Loucy (cell line): ENCODE measurements around the gene ST3GAL2.
A peak's percentile ranks its signal among the peaks of the same experiment; 100 is the strongest.
"Not testable (repeated sequence)": the region's sequence is repeated elsewhere in the genome, so short reads cannot be mapped to it uniquely, and the experiment has no call there.

ENCODE experiments used
- H2AFZ ChIP-seq: fragments of 200-600 bp; sonication (generic); 2 replicates; pipeline ENCODE4 v1.6.0; 2016; ENCODE audit warnings: antibody characterized with exemption, mild to moderate bottlenecking, low read length, moderate library complexity
- H3F3A ChIP-seq: fragments of 200-600 bp; 2 replicates; pipeline ENCODE4 v1.6.0; 2016; ENCODE audit warnings: antibody characterized with exemption, low read depth, mild to moderate bottlenecking
- H3K27me3 ChIP-seq: fragments of 200-600 bp; sonication (generic); 2 replicates; pipeline ENCODE4 v1.6.1; 2014; ENCODE audit warnings: low read length, mild to moderate bottlenecking; ENCODE audit not compliant: insufficient read depth, poor library complexity, severe bottlenecking
- H3K36me3 ChIP-seq: fragments of 200-600 bp; sonication (generic); 2 replicates; pipeline ENCODE4 v1.6.1; 2016; ENCODE audit warnings: low read length; ENCODE audit not compliant: insufficient read depth
- H3K4me1 ChIP-seq: fragments of 200-600 bp; sonication (generic); 2 replicates; pipeline ENCODE4 v1.5.1; 2014; ENCODE audit warnings: low read length, mild to moderate bottlenecking; ENCODE audit not compliant: insufficient read depth, poor library complexity, severe bottlenecking
- H3K4me2 ChIP-seq: fragments of 200-600 bp; sonication (generic); 2 replicates; pipeline ENCODE4 v1.6.0; 2014; ENCODE audit warnings: antibody characterized with exemption, low read length, low read depth, mild to moderate bottlenecking; ENCODE audit not compliant: poor library complexity, severe bottlenecking
- H3K4me3 ChIP-seq: fragments of 200-600 bp; sonication (generic); 2 replicates; pipeline ENCODE4 v1.5.1; 2014; ENCODE audit warnings: low read length, mild to moderate bottlenecking, mixed read lengths; ENCODE audit not compliant: poor library complexity, severe bottlenecking
- H3K79me2 ChIP-seq: fragments of 200-600 bp; sonication (generic); 2 replicates; pipeline ENCODE4 v1.6.1; 2014; ENCODE audit warnings: low read length; ENCODE audit not compliant: insufficient read depth
- H3K9ac ChIP-seq: fragments of 200-600 bp; sonication (generic); 2 replicates; pipeline ENCODE4 v1.6.0; 2014; ENCODE audit warnings: mild to moderate bottlenecking, low read depth, low read length, moderate library complexity; ENCODE audit not compliant: poor library complexity, severe bottlenecking
- H3K9me2 ChIP-seq: fragments of 200-600 bp; sonication (generic); replicated peaks from 2 replicates; pipeline ENCODE4 v1.6.1; 2016; ENCODE audit warnings: low read depth, low read length, mixed read lengths
- H3K9me3 ChIP-seq: fragments of 200-600 bp; sonication (generic); 2 replicates; pipeline ENCODE4 v1.6.1; 2014; ENCODE audit warnings: mild to moderate bottlenecking, antibody characterized with exemption, low read length, low read depth; ENCODE audit not compliant: insufficient read depth
- H4K20me1 ChIP-seq: fragments of 200-600 bp; sonication (generic); 2 replicates; pipeline ENCODE4 v1.6.0; 2014; ENCODE audit warnings: antibody characterized with exemption, low read length, mild to moderate bottlenecking; ENCODE audit not compliant: insufficient read depth, poor library complexity, severe bottlenecking
- EZH2phosphoT487 ChIP-seq: fragments of 200-600 bp; IDR thresholded peaks from 2 replicates; pipeline ENCODE4 v1.6.1; 2018; ENCODE audit warnings: antibody characterized with exemption, mild to moderate bottlenecking, moderate library complexity, borderline replicate concordance
- TF ChIP-seq, protein P1 (sequence below): fragments of 200-600 bp; sonication (generic); conservative IDR thresholded peaks from 2 replicates; pipeline ENCODE4 v1.5.1; 2014; ENCODE audit warnings: mild to moderate bottlenecking, antibody characterized with exemption, low read length

The ST3GAL2 gene

DNA sequence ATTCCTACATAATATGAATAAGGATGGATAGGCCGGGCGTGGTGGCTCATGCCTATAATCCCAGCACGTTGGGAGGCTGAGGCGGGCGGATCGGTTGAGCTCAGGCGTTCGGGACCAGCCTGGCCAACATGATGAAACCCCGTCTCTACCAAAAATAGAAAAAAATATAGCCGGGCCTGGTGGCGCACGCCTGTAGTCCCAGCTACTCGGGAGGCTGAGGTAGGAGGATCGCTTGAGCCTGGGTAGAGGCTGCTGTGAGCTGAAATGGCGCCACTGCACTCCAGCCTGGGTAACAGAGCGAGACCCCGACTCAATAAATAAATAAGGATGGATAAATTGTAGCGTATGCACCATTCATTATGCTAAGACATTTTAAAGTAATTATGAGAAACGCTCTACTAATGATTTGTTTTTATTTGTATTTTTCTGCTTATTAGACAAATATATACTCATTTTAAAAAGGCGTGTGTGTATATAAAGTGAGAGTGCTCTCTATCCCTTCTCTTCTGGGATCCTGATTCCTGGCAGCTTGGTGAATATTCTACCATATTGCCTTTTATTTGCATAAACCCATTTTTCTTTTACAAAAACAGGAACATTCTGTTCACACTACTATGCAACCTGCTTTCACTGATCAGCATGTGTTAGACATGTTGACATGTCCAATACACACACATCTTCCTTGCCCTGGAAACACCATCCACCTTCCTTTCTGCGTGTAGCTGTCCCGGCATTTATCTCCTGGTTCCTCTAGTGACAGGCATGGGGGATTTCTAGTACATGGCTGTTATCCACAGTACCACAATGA lies 65.8 kb downstream of the ST3GAL2 start:
- Histone ChIP-seq H3K9me2 (no peaks in the 10 kb centered on the region), H3F3A (no peaks in the 10 kb centered on the region), H2AFZ (no peak overlapping the region), H3K9me3 (no peaks in the 10 kb centered on the region), H3K4me2 (no peak overlapping the region), H4K20me1 (no peaks in the 10 kb centered on the region), H3K9ac (no peak overlapping the region), H3K79me2 (no peaks in the 10 kb centered on the region), H3K4me1 (no peaks in the 10 kb centered on the region), H3K27me3 (no peaks in the 10 kb centered on the region), H3K4me3 (no peak overlapping the region), H3K36me3 (peaks cover 38% of the 10 kb centered on the region; the same call in 1 of the 2 replicates)
- TF ChIP-seq EZH2phosphoT487, result no peak
- TF ChIP-seq, protein P1, sequence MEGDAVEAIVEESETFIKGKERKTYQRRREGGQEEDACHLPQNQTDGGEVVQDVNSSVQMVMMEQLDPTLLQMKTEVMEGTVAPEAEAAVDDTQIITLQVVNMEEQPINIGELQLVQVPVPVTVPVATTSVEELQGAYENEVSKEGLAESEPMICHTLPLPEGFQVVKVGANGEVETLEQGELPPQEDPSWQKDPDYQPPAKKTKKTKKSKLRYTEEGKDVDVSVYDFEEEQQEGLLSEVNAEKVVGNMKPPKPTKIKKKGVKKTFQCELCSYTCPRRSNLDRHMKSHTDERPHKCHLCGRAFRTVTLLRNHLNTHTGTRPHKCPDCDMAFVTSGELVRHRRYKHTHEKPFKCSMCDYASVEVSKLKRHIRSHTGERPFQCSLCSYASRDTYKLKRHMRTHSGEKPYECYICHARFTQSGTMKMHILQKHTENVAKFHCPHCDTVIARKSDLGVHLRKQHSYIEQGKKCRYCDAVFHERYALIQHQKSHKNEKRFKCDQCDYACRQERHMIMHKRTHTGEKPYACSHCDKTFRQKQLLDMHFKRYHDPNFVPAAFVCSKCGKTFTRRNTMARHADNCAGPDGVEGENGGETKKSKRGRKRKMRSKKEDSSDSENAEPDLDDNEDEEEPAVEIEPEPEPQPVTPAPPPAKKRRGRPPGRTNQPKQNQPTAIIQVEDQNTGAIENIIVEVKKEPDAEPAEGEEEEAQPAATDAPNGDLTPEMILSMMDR, result no peak

DNA sequence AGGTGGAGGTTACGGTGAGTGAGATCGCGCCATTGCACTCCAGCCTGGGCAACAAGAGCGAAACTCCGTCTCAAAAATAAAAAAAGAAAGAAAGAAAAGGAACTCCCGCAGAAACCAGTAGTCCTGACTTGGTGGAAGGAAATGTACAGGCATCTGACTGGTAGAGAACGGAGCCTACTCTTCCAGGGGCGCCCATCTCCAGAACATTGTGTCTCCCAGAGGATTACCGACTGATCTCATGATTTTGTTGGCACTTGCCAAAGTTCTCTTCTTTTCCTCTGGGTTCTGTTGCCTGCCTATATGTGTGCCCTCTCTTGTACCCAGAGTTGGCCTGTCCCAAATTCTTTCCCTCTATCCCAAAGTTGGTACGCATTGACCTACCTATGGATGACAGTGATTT lies 68.0 kb downstream of the ST3GAL2 start:
- no peak for TF ChIP-seq EZH2phosphoT487
- TF ChIP-seq, protein P1, result no peak
- H3K4me1 ChIP-seq, result no peaks in the 10 kb centered on the region
- no peak overlapping the region for H3K4me2 ChIP-seq
- H3F3A ChIP-seq, result no peaks in the 10 kb centered on the region
- peaks cover 46% of the 10 kb centered on the region; the same call in 1 of the 2 replicates for H3K36me3 ChIP-seq
- H3K4me3 ChIP-seq, result no peak overlapping the region
- no peaks in the 10 kb centered on the region for H3K79me2 ChIP-seq
- no peaks in the 10 kb centered on the region for H3K27me3 ChIP-seq
- H2AFZ ChIP-seq, result no peak overlapping the region
- no peak overlapping the region for H3K9ac ChIP-seq
- no peaks in the 10 kb centered on the region for H4K20me1 ChIP-seq
- no peaks in the 10 kb centered on the region for H3K9me2 ChIP-seq
- H3K9me3 ChIP-seq, result no peaks in the 10 kb centered on the region

GRCh38 chr16:70370145-70370544 lies 68.8 kb downstream of the ST3GAL2 start:
- not testable (repeated sequence) for H3K79me2 ChIP-seq, H3K4me3 ChIP-seq, H2AFZ ChIP-seq, H4K20me1 ChIP-seq, H3K9ac ChIP-seq, H3K9me3 ChIP-seq, H3F3A ChIP-seq, H3K4me2 ChIP-seq, H3K9me2 ChIP-seq, H3K27me3 ChIP-seq, H3K4me1 ChIP-seq
- H3K36me3 ChIP-seq, result peaks cover 53% of the 10 kb centered on the region; the same call in 1 of the 2 replicates
- TF ChIP-seq, protein P1, result peak; percentile 61
